HG02798 (cell line): ENCODE data around the gene IL3RA.
A peak's percentile ranks its signal among the peaks of the same experiment; 100 is the strongest.
"Not testable (repeated sequence)": the region's sequence is repeated elsewhere in the genome, so short reads cannot be mapped to it uniquely, and the experiment has no call there.

Experiments
- ATAC-seq: cut with Tn5 transposase; IDR thresholded peaks from one replicate; pipeline ENCODE4 v1.9.1; 2021; ENCODE audit warnings: mild to moderate bottlenecking; ENCODE audit not compliant: unreplicated experiment, poor library complexity

The IL3RA gene

DNA sequence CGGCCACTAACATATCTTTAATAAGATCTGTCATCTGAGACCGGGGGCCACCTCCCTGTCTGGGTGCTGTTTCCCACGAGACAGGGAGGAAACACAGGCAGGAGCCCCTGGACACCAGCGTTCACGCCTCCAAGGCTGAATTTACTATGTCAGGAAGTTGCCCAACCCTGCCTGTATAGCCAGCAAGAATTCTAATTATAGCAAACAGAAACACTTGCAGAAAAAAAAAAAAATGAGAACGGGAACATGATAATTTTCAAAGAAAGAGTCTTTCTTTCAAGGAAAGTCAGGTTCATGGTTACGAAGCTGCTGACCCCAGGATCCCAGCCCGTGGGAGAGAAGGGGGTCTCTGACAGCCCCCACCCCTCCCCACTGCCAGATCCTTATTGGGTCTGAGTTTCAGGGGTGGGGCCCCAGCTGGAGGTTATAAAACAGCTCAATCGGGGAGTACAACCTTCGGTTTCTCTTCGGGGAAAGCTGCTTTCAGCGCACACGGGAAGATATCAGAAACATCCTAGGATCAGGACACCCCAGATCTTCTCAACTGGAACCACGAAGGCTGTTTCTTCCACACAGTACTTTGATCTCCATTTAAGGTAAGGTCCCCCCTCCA is at the start of gene IL3RA:
TSS of gene IL3RA (plus strand) at position 455 of the 613 bp plus-strand sequence. CDS start 4,981 bp downstream, outside the sequence.
- peak; percentile 64 for ATAC-seq

DNA sequence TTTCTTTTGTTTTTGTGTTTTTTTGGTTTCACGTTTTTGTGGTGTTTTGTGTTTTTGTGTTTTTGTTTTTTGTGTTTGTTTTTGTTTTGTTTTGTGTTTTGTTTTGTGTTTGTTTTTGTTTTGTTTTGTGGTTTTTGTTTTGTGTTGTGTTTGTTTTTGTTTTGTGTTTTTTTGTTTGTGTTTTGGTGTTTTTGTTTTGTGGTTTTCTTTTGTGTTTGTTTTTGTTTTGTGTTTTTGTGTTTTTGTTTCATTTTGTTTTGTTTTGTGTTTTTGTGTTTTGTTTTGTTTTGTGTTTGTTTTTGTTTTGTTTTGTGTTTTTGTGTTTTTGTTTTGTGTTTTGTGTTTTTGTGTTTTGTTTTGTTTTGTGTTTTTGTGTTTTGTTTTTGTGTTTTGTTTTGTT is 47.0 kb upstream of the IL3RA start:
- ATAC-seq, result no peak

DNA sequence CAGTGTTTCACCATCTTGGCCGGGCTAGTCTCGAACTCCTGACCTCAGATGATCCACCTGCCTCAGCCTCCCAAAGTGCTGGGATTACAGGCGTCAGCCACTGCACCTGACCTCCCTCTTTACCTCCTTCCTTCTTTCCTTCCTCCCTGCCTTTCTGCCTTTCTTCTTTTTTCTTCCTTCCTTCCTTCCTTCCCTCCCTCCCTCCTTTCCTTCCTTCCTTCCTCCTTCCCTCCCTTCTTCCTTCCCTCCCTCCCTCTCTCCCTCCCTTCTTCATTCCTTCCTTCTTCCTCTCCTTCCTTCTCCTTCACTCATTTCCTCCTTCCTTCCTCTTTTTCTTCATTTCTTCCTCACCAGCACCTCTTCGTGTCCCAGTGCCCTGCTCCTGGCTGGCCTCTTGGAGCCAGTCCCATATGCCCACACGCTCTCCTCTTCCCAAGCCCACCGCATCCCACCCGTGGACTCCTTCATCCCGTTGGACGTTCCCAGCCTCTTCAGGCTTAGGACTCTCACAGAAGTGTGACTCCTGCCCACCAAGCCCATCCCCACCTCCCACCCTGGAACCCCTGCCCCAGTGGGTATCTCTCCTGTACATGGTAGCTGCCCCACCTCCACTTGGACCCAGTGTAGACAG is 45.4 kb upstream of the IL3RA start:
- ATAC-seq, result no peak

DNA sequence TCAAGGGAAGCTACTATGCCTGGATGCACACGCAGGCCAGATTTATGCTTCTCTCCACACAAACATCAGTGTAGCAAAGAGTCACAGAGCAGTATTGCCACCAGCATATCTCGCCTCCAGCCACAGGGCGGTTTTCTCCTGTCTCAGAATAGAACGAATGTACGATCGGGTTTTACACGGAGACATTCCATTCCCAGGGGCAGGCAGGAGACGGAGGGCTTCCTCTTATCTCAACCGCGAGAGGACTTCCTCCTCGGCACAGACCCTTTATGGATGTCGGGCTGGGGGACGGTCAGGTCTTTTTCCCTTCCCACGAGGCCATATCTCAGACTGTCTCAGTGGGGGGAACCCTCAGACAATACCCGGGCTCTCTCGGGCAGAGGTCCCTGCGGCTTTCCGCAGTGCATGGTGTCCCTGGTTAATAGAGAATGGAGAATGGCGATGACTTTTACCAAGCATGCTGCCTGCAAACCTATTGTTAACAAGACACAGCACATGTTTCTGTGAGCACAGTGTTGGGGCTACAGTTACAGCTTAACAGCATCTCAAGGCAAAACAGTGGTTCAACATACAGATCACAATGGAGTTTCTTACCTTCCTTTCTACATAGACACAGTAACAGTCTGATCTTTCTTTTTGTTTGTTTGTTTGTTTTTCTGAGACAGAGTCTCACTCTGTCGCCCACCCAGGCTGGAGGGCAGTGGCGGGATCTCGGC is 43.9 kb upstream of the IL3RA start:
- ATAC-seq, result no peak

DNA sequence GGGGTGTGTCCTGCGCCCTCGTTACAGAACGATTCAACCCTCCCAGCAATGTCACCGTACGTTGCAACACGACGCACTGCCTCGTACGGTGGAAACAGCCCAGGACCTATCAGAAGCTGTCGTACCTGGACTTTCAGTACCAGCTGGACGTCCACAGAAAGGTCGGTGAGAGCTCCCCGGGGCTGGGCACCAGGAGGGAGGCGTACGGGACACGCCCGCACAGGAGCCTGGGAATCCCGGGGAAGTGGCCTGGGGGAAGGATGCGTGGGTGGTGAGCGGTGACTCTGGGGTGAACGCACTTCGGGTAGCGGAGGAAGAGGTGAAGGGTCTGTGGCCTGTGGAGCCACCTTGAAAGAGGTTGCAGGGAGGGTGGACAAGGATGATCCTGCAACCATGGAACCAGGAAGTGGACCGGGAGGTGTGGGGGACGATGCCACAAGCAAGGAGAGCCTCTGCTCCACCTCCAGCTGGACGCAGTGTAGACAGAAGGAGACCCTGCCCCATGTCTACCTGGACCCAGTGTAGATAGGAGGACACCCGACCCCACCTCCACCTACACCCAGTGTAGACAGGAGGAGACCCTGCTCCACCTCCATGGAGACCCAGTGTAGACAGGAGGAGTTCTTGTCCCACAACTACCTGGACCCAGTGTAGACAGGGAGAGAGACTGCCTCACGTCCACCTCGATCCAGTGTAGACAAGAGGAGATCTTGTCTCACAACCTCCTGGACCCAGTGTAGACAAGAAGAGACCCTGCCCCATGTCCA is 42.1 kb upstream of the IL3RA start:
- ATAC-seq, result no peak

DNA sequence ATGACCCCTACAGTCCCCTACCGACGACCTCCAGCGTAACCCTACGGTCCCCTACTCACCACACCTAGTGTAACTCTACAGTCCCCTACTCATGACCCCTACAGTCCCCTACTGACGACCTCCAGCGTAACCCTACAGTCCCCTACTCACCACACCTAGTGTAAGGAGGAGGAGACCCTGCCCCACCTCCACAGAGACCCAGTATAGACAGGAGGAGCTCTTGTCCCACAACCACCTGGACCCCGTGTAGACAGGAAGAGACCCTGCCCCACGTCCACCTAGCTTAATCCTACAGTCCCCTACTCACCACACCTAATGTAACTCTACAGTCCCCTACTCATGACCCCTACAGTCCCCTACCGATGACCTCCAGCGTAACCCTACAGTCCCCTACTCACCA is 41.0 kb upstream of the IL3RA start:
- ATAC-seq, result no peak

DNA sequence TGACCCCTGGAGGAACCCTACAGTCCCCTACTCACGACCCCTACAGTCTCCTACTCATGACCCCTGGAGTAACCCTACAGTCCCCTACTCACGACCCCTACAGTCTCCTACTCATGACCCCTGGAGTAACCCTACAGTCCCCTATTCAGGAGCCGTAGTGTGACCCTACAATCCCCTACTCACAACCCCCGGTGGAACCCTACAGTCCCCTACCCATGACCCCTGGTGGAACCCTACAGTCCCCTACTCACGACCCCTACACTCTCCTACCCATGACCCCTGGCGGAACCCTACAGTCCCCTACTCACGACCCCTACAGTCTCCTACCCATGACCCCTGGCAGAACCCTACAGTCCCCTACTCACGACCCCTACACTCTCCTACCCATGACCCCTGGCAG is 39.0 kb upstream of the IL3RA start:
- ATAC-seq, result not testable (repeated sequence)

DNA sequence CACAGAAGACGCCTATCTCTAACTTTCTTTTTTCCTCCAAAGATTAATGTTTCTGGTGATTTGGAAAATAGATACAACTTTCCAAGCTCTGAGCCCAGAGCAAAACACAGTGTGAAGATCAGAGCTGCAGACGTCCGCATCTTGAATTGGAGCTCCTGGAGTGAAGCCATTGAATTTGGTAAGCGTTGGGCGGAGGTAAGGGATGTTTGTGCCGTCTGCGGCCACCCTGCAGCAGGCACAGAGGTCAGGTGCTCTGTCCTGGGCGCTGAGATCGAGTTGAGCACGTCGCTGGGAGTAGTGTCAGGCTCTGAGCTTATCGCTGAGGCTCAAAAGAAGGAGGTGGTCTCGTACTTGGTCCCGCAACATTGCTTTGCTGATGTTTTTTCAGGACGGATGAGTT is 36.1 kb upstream of the IL3RA start:
- ATAC-seq, result no peak

DNA sequence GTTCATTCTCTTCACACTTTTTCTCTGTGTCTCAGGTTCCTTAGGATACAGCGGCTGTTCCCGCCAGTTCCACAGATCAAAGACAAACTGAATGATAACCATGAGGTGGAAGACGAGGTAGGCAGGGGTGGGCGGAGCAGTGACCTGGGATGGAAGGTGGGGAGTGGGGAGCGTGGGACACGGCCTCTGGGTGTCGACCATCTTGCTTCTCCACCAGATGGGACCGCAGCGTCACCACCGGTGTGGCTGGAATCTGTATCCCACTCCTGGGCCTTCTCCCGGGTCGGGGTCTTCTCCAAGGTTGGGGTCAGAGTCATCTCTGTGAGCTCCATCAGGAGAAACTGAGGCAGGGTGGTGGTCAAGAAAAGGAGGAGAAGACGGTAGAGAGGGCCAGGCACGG is 31.2 kb upstream of the IL3RA start:
- ATAC-seq, result no peak

DNA sequence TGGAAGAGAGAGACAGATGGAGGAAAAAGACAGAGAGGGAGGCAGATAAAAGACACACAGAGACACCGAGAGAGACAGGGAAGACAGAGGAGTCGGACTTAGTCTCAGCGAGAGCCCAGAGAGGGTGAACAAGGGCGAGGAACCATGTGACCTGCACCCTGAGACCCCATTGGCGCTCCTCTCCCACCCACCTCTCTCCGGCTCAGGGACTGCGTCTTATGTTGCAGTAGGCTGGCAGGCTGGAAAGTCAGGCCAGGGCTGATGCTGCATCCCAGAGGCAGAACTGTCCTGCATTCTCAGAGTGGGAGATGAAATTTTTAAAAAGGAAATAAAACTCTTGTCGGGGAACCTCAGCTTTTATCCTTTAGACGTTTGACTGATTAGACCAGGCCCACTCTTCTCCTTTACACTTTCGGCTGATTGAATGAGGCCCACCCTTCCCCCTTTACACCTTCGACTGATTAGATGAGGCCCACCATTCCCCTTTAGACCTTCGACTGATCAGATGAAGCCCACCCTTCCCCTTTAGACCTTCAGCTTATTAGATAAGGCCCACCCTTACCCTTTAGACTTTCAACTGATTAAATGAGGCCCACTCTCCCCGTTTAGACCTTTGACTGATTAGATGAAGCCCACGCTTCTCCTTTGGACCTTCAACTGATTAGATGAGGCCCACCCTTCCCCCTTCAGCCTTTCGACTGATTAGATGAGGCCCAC is 29.5 kb upstream of the IL3RA start:
- ATAC-seq, result no peak

DNA sequence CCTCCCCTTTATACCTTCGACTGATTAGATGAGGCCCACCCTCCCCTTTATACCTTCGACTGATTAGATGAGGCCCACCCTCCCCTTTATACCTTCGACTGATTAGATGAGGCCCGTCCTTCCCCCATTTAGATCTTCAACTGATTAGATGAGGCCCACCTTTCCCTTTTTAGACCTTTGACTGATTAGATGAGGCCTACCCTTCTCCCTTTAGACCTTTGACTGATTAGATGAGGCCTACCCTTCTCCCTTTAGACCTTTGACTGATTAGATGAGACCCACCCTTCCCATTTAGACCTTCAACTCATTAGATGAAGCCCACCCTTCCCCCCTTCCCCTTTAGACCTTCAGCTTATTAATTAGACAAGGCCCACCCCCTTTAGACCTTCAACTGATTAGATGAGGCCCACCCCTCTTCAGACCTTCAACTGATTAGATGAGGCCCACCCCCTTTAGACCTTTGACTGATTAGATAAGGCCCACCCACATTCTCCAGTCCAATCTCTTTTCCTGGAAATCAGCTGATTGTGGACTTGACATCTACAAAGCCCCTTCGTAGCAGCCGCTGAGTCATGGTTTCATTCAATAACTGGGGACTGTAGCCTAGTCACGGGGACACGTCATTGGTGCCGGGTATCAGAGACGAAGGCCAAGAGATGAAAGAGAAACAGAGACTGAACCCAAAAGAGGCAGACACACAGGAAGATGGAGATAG is 28.8 kb upstream of the IL3RA start:
- no peak for ATAC-seq

DNA sequence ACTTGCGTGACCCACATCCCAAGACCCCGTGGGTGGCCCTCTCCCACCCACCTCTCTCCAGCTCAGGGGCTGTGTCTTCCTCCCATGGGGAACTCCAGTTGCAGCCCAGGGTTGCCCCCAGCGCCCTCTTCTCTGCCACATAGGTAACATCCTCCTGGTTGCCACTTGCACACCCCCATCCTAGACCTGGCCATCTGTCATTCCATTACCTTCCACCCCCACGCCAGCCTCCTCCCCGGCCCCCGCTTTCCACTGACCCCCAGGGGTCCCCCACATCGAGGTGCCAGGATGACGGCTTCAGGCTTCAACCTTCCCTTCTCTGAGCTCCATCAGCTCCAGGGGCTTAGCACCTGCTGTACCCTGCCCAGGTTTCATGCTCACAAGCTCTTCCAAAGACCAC is 28.1 kb upstream of the IL3RA start:
- no peak for ATAC-seq

DNA sequence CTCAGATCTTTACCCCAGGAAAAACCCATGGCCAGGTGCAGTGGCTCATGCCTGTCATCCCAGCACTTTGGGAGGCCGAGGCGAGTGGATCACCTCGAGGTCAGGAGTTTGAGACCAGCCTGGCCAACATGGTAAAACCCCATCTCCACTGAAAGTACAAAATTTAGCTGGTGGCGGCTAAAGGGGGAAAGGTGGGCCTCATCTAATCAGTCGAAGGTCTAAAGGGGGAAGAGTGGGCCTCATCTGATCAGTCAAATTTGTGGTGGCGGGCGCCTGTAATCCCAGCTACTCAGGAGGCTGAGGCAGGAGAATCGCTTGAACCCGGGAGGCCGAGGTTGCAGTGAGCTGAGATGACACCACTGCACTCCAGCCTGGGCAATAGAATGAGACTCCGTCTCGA is 27.7 kb upstream of the IL3RA start:
- not testable (repeated sequence) for ATAC-seq

DNA sequence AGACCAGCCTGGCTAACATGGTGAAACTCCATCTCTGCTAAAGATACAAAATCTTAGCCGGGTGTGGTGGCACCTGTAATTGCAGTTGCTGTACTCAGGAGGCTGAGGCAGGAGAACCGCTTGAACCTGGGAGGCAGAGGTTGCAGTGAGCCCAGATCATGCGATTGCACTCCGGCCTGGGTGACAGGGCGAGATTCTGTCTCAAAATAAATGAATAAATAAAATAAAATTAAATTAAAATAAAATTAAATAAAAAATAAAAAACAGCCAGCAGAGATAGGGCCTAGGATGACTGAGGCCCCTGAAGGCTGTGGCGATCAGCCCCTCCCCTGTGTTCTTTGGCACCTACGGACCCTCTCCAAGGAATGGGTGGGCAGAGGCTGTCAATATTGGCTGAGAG is 22.8 kb upstream of the IL3RA start:
- ATAC-seq, result no peak

DNA sequence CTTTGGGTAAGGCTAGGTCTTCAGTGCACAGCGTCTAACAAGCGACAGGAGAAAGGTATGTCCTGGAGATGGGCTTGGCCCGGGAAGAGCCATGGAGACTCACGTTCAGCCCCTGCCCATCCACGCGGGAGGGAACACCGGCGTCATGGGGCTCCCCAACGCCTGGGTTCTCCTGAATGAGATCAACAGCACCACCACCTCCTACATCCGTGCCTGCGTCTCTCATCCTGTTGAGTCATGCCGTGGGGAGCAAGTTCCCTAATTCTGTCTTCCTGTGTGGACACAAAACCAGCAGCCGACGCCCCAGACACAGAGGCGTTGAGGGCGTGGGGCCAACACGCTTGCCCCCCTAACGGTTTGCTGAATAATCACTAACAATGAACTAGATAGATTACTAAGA is 20.1 kb upstream of the IL3RA start:
- ATAC-seq, result no peak

DNA sequence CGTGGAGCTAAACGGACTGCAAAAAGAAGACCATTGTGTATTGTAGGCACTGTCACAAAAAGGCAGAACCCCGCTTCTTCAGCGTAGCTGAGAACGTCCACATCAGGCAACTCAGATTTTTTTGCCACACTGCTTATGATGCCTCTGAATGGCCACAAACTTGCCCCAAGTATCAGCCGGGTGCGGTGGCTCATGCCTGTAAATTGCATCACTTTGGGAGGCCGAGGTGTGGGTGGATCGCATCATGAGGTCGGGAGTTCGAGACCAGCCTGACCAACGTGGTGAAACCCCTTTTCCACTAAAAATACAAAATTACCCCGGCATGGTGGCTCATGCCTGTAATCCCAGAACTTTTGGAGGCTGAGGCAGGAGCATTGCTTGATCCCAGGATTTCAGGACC is 14.9 kb upstream of the IL3RA start:
- ATAC-seq, result no peak

DNA sequence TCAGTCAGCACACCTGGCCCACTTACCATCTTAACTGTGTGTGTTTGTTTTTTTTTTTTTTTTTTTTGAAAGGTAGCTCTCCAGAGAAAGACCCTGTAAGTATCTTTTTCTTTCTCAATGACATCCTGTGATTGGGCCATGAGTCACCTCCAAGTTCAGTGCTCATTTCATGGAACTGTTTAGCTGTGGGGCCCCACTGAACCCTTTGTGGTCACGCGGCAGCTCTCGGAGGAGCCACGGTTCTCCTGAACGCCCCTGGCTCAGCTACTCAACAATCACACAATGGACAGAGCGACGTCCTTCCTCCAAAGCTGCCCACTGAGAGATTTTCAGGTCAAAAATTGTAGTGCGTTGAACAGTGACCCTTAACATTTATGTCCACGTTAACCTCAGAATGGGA is 14.2 kb upstream of the IL3RA start:
- ATAC-seq, result no peak

DNA sequence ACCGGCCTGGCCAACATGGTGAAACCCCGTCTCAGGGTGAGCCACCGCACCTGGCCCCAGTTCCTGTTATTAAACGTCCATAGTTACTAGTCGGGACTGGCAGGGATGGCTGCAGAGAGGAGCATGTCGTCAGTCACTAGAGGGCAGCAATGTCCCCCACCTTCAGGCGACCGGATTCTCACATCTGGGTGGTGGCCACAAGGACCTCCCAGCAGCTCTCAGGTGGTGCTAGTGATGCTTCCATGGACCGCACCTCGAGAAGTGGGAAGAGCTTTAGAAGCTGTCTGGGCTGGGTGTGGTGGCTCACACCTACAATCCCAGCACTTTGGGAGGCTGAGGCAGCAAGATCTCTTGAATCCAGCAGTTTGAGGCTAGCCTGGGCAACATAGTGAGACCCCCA is 13.3 kb upstream of the IL3RA start:
- ATAC-seq, result peak; percentile 63

DNA sequence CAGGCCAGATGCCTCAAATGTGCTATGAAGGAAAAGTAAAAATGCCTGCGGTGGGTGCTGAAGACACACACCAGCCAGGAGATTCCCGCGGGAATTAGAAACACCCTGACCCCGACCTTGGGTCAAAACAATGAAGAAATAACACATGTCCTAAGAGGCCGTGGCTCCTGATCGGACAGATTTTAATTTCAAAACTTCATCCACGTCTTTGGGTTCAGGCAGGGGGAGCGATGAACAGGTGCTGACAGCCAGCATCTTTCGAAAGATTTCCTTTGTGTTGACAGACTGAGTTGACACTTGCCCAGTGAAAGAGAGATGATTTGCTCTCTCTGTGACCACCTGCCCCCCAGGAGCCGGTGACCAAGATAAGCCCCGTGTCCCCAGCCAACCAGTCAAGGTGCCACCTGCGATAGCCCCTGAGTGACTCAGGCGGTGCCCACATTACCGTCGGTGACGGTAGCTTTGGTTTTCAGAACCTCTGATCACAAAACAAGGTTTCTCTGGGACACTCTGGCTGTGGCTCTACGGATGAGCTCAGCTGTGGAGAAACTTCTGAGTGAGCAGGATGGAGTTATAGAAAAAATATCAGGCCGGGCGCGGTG is 11.0 kb upstream of the IL3RA start:
- ATAC-seq, result no peak
